ENCODE measurements around the gene CIDEC. TPM values are rescaled to one million over a fixed set of nuclear protein-coding genes. Genes with fewer than 3 reads are reported as not detected.

The CIDEC gene
- total and polyA plus RNA-seq, 8 donors, result 0.63 to 21.4 (median 2.0) TPM; not detected in 2

- no peaks in the 10 kb centered on the region for H3K27me3 ChIP-seq
- TF ChIP-seq, protein P1, sequence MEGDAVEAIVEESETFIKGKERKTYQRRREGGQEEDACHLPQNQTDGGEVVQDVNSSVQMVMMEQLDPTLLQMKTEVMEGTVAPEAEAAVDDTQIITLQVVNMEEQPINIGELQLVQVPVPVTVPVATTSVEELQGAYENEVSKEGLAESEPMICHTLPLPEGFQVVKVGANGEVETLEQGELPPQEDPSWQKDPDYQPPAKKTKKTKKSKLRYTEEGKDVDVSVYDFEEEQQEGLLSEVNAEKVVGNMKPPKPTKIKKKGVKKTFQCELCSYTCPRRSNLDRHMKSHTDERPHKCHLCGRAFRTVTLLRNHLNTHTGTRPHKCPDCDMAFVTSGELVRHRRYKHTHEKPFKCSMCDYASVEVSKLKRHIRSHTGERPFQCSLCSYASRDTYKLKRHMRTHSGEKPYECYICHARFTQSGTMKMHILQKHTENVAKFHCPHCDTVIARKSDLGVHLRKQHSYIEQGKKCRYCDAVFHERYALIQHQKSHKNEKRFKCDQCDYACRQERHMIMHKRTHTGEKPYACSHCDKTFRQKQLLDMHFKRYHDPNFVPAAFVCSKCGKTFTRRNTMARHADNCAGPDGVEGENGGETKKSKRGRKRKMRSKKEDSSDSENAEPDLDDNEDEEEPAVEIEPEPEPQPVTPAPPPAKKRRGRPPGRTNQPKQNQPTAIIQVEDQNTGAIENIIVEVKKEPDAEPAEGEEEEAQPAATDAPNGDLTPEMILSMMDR (IDR thresholded peaks at IDR 0.05), result peak in 1 of 7 experiments; percentile 22
- TF ChIP-seq POLR2A (IDR thresholded peaks at IDR 0.05), result no peak
- H3K27ac ChIP-seq, result peak overlapping the region; percentile 84 to 94 (median 90)
- H3K4me1 ChIP-seq, result peaks cover 44 to 76% (median 64%) of the 10 kb centered on the region in 4 donors
- intact Hi-C loops (cut with DNase I; ENCODE audit: low total_unique reads), result loop anchor here (10.0 kb wide), 1 partner anchor 70 kb away; the partner anchor contains the start of gene RPUSD3
- no peaks in the 10 kb centered on the region for H3K9me3 ChIP-seq
- peaks cover 0 to 20% (median 15%) of the 10 kb centered on the region in 4 donors for H3K36me3 ChIP-seq
- WGBS, 5 donors, result 5 to 36% (median 17%) methylated on average over 8 to 15 of the region's 15 CpGs
- peak in 1 of 2 donors; percentile 35 for DNase-seq
- H3K4me3 ChIP-seq, result peak overlapping the region; percentile 58 to 68 (median 63)
Measured at GRCh38 chr3:9914559-9915253, 34.7 kb upstream of the CIDEC start.

- peaks cover 0 to 25% (median 16%) of the 10 kb centered on the region in 4 donors for H3K36me3 ChIP-seq
- 11 to 44% (median 27%) methylated on average over 1 of the region's 1 CpG for WGBS, 5 donors
- no peaks in the 10 kb centered on the region for H3K27me3 ChIP-seq
- H3K27ac ChIP-seq, result peak overlapping the region; percentile 84 to 94 (median 90)
- TF ChIP-seq EP300 (IDR thresholded peaks at IDR 0.05) (no peak), POLR2A (IDR thresholded peaks at IDR 0.05) (no peak), POLR2AphosphoS5 (IDR thresholded peaks at IDR 0.05) (no peak)
- TF ChIP-seq, protein P1 (IDR thresholded peaks at IDR 0.05), result no peak
- intact Hi-C loops (cut with DNase I; ENCODE audit: low total_unique reads), result loop anchor here (10.0 kb wide), 1 partner anchor 69 kb away; the partner anchor contains the start of gene RPUSD3
- no peak overlapping the region for H3K4me3 ChIP-seq
- H3K9me3 ChIP-seq, result no peaks in the 10 kb centered on the region
- peaks cover 44 to 76% (median 64%) of the 10 kb centered on the region in 4 donors for H3K4me1 ChIP-seq
- DNase-seq, result peak in 1 of 2 donors; percentile 35
Measured at GRCh38 chr3:9914011-9914410, 34.0 kb upstream of the CIDEC start.

GRCh38 chr3:9913601-9914000 lies 33.5 kb upstream of the CIDEC start:
- no peak for TF ChIP-seq POLR2AphosphoS5 (IDR thresholded peaks at IDR 0.05)
- no peak for TF ChIP-seq POLR2A (IDR thresholded peaks at IDR 0.05)
- TF ChIP-seq, protein P1 (IDR thresholded peaks at IDR 0.05), result no peak
- TF ChIP-seq EP300 (IDR thresholded peaks at IDR 0.05), result no peak
- no peak overlapping the region for H3K4me3 ChIP-seq
- 41 to 55% (median 45%) methylated on average over 5 of the region's 5 CpGs for WGBS, 5 donors
- H3K27ac ChIP-seq, result peak overlapping the region; percentile 3 to 94 (median 90)
- H3K4me1 ChIP-seq, result peaks cover 44 to 75% (median 63%) of the 10 kb centered on the region in 4 donors
- no peaks in the 10 kb centered on the region for H3K27me3 ChIP-seq
- no peaks in the 10 kb centered on the region for H3K9me3 ChIP-seq
- no peak for DNase-seq
- intact Hi-C loops (cut with DNase I; ENCODE audit: low total_unique reads), result loop anchor here (10.0 kb wide), 1 partner anchor 69 kb away; the partner anchor contains the start of gene RPUSD3
- peaks cover 0 to 29% (median 19%) of the 10 kb centered on the region in 4 donors for H3K36me3 ChIP-seq

GRCh38 chr3:9912294-9912935 lies 32.4 kb upstream of the CIDEC start:
- H3K9me3 ChIP-seq, result no peaks in the 10 kb centered on the region
- intact Hi-C loops (cut with DNase I; ENCODE audit: low total_unique reads), result loop anchor here (10.0 kb wide), 1 partner anchor 68 kb away; the partner anchor contains the start of gene RPUSD3
- peaks cover 33 to 63% (median 52%) of the 10 kb centered on the region in 4 donors for H3K4me1 ChIP-seq
- peaks cover 0 to 29% (median 27%) of the 10 kb centered on the region in 4 donors for H3K36me3 ChIP-seq
- H3K4me3 ChIP-seq, result no peak overlapping the region
- WGBS, 5 donors, result 48 to 73% (median 63%) methylated on average over 7 of the region's 7 CpGs
- no peaks in the 10 kb centered on the region for H3K27me3 ChIP-seq
- H3K27ac ChIP-seq, result no peak overlapping the region
- no peak for DNase-seq
- peak in 2 of 3 donors; percentile 49 to 66 for TF ChIP-seq POLR2AphosphoS5 (IDR thresholded peaks at IDR 0.05)
- TF ChIP-seq, protein P1 (IDR thresholded peaks at IDR 0.05), result no peak
